EH (cell line): ENCODE measurements around the gene SMARCAL1.
A peak's percentile ranks its signal among the peaks of the same experiment; 100 is the strongest.

Source experiments
- DNase-seq: peaks from one replicate; pipeline ENCODE4 v3.0.0-alpha.2; 2015; ENCODE audit warnings: low read depth

Gene SMARCAL1

GRCh38 chr2:216392945-216393840 is 19.1 kb upstream of the SMARCAL1 start:
- DNase-seq = no peak

DNA sequence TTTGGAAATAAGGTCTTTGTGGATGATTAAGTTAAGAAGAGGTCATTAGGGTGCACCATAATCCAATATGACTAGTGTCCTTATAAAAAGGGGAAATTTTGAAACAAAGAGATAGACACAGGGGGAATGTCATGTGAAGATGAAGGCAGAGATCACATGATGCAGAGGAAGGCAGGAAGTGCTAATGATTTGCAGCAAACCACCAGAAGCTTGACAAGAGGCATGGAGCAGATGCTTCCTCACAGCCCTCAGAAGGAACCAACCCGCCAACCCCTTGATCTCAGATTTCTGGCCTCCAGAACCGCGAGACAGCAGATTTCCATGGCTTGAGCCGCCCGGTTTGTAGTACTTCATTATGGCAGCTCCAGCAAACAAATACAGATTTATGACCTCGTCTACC is 17.4 kb upstream of the SMARCAL1 start:
- no peak for DNase-seq

DNA sequence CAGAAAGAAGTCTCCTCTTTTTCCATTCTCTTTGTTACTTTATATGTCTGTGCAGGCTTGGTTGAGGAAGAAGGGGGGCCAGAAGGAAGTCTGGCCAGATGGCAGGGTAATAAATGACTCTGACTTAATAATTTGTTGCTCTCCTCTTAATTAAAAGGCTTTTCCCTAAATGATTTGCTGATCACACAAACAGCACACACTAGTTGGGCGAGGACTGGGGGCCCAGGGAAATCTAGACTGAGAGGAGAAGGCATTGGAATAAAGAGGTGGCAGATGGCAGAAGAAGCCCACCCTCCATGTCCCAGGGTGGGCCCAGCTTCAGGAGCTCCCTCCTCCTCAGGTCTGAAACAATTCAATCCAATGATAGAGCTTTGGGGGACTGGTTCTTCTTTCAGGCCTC is 12.7 kb upstream of the SMARCAL1 start:
- no peak for DNase-seq

- DNase-seq = no peak
Observed at GRCh38 chr2:216402751-216403150, 9.5 kb upstream of the SMARCAL1 start.

DNA sequence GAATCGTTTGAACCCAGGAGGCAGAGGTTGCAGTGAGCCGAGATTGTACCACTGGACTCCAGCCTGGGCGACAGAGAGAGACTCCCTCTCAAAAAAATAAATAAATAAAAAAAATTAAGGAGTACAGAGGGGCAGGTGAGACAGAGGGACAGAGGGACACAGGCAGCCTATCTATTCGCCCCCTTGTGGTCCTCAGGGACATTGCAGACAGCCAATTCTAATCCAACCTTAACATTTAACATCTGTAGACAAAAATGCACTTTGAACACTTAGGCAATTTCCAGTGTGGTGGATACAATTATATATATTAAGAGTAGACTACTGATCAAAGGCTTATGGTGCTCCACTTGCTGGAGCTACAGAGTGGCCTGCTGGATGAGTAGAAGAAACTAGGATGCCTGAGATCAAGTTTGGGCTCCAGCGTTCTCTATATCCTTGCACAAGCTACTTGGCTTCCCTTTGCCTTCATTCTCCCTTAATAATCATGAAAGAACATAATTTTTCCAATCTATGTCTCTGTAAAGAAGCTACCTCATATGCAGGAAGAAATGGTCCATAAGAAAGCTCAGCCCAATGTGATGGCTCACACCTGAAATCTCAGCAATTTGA is 8.2 kb upstream of the SMARCAL1 start:
- peak; percentile 60 for DNase-seq

- no peak for DNase-seq
Observed at GRCh38 chr2:216405588-216405987, 6.7 kb upstream of the SMARCAL1 start.

DNA sequence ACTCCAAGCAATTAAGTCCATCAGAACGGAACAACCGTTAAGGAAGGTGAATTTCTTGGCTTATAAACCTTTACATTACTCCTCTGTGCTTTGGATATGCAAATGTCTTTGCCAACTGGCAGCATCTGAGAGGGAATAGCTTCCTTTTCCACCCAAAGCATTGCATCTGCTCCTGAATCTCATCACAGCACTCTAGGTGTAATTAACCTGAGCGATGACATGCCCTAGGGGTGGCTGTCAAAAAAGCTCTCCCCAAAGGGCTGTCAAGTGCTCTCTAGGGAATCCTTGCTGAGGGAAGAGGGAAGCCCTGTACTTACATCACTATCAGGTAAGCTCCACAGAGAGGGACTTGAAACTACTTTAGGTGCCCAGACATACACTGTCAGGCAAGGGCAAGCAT is 5.5 kb upstream of the SMARCAL1 start:
- DNase-seq = no peak

DNA sequence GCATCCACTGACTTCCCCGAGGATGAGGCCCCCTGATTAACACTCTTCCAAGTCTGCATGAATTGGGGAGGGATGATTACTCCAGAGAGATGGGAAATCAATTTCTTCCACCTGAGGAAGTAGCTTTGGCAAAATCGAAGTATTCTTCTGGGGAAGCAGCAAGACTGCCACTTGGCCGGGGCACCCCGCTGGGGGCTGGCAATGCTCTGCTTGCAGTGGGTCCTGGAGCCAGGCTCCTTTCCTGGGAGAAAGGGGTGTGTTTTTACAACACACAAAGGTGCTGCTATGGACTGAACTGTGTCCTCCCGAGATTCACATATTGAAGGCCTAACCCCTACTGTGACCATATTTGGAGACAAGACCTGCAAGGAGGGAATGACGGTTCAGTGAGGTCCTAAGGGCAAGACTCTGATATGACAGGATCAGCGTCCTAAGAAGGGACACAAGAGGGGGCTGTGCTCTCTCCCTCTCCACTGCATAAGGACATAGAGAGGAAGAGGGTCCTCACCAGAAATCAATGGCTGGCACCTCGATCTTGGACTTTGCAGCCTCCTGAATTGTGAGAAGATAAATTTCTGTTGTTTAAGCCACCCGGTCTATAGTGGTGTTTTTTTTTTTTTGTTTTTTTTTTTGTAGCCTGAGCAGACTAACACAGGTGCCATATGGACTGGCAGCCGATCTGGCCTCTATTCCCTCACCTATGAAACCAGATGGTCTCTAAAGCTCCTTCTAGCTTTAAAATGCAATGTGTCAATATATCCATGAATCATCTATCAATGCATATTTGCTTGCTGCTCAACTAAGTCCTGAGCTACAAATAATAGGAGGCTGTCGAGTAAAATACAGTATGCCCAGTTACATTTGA is 3.6 kb upstream of the SMARCAL1 start:
- DNase-seq = no peak

DNA sequence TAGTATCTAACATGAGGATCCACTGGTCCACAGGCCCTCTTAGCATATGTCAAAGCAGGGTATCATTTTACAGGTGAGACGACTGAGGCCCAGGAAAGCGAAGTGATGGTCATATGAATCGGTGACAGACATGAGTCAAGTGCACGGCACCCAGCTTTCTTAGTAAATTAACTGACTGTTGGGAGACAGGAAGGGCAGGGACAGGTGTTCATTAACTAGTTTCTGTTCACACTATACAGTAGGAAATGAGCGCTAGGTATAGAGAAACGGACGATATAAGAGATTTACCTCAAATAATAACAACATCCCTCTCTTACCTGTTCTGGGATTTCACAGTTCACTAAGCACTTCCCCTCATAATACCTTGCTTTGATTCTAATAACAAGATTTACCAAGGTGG is 1.7 kb upstream of the SMARCAL1 start:
- DNase-seq = no peak

GRCh38 chr2:216413882-216414281 is 1.6 kb downstream of the SMARCAL1 start:
- DNase-seq = no peak

DNA sequence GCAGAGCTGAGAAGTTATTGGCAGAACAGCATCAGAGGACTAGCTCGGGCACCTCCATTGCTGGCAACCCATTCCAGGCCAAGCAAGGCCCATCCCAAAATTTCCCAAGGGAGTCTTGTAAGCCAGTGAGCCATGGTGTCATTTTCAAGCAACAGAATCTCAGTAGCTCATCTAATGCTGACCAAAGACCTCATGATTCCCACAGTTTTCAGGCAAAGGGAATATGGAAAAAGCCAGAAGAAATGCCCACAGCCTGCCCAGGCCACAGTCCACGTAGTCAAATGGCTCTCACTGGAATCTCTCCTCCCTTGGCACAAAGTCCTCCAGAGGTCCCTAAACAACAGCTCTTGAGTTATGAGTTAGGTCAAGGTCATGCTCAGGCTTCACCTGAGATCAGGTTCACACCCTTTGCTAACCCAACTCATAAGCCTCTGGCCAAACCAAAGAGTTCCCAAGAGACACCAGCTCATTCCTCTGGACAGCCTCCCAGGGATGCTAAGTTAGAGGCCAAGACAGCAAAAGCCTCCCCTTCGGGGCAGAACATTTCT is 2.6 kb downstream of the SMARCAL1 start:
- DNase-seq = no peak

- DNase-seq = no peak
Observed at GRCh38 chr2:216415541-216415940, 3.3 kb downstream of the SMARCAL1 start.

DNA sequence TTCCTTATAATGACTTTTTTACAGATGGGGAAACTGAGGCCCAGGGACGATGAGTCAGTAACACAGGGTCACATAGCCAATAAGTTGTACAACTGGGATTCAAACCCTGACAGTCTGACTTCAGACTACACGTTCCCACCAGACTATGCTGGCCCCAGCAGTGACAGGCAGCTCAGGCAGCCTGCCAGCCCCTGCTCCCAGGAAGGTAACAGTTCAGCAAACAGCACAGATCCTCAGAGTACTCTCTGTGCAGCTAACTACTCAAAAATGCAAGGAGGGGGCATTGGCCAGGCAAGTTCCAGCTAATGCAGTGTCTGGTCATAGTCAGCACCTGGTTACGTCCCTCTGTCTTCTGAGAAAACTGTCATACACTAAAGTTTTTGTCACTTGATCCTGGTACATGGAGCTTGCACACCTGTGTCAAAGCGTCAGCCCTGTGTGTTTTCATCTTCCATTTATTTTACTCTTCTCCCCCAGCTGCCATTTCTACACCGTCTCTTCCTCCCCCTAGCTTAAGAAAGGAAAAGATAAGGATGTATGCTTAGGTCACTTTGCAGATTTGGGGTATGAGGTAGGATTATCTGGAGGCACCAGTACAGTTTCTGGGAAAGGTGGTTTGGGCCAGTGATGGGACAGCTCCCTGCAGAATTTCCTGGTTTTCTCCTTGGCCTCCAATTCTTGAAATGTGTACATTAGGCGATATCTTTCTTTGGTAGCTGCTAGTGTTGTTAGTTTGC is 4.5 kb downstream of the SMARCAL1 start:
- no peak for DNase-seq

DNA sequence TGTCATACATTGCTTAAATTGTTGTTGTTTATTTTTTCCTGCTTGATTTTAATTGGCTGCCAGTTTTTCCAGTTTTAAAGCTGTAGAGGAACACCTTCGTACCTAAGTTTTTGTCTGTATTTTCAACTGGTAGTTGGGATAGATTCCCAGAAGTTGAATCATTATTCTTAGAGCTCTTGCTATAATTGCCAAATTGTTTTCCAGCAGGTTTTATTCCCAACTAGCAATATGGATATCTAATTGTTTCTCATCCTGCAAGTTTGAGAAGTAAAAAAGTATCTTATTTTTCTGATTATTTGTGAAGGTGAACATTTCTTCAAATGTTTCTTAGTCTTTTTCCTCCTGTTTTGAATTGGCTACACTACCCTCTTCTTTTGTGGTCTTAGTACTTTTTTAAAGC is 6.7 kb downstream of the SMARCAL1 start:
- no peak for DNase-seq

DNA sequence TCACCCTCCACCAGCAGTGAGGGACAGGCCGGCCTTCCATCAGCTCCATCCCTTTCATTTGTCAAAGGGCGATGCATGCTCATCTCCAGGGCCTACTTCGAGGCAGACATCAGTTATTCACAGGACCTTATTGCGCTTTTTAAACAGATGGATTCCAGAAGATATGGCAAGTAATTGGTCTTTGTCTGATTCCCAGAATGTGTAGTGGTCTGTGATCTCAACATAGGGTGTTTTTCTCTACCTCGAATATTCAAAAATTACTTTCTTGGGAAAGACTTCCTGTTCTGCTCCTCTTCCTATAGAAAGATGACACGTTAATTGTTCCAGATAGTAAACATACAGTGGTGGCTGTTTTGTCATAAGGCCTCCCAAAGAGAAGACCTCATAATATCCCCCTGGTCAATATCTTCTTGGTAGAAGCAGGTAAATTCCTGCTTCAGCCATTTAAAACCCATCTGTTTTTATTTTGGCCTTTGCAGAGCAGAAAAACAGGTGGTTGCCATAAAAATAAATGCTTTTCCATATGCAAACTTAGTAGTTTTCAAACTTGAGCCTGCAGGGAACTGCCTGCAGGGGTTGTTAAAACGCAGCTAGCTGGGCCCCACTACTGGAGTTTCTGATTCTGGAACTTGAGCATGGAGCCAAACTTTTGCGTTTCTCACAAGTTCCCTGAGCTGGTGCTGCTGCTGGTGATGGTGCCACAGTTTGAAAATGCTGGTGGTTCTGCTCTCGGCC is 8.2 kb downstream of the SMARCAL1 start:
- no peak for DNase-seq

- no peak for DNase-seq
Observed at GRCh38 chr2:216423071-216423470, 10.8 kb downstream of the SMARCAL1 start.

DNA sequence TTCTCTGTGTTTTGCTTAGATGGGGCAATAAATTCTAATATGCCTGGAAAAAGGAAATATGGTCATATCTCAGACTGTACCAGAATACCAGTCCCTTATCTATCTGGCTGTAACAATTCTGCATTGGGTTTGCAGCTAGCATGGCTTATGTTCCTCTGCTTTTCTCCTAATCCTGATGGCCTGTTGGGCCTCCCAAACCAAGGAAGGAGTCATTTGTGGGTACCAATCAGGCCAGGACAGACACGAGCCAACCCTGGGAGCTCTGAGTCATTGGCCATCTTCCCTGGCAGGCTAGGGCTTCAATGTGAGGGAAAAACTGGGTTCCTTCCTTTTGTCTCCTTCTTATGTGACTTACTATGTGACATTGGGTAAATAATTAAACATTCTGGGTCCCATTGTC is 12.0 kb downstream of the SMARCAL1 start:
- peak; percentile 43 for DNase-seq

GRCh38 chr2:216425008-216425787 is 12.9 kb downstream of the SMARCAL1 start:
- DNase-seq = no peak

DNA sequence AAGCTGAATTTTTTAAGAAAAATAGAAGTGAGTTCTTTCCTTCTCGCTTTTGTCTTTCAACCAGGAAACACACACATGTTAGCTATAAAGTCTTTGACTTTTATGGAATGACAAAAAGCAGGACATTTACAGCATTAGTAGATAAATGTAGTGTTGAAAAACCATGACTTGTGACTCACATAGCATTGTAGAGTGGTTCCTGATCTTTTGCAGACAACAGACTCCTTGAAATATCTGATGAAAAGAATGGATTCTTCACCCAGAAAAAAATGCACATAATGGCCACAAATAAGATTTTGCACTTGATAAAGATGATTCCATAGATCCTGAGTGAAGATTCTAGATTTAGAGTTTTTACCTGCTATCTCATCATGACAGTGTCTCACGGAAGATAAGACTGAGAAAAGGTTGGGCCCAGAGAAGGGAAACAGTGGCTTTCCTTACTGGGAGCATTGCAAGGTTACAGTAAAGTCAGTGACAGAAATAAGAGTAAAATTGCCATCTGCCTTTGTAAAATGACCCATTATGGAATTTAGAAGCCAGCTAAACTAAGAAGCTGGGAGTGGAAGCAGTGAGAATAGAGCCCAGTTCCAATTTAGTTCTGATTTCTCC is 14.0 kb downstream of the SMARCAL1 start:
- peak; percentile 83 for DNase-seq

DNA sequence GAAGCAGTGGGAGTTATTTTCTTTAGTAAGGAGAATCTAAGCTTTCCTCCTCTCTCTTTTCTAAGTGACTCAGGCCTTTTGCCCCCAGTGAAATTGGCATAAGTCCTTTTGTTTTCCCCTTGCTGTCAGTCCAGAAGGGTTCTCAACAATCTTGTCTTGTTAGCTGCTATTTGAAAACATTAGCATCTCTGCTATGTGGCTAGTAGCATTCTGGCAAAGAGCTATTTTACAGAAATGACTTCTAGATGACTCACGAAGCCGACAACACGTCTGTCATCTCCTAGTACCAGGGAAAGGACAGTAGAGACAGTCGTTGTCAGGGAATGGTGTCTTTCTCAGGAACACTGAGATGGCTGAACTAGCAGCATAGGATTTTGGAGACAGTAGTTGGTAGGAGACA is 14.7 kb downstream of the SMARCAL1 start:
- DNase-seq = peak; percentile 96
